ENCODE data around the gene TRMT1.

Gene TRMT1

GRCh38 chr19:13102416-13102665 is 14.2 kb downstream of the TRMT1 start:
- DNase-seq (ENCODE audit: low spot score), result no peak

GRCh38 chr19:13101590-13102415 is 14.7 kb downstream of the TRMT1 start:
- DNase-seq (ENCODE audit: low spot score), result no peak

- DNase-seq (ENCODE audit: low spot score), result no peak
Measured at GRCh38 chr19:13100841-13101589, 15.5 kb downstream of the TRMT1 start.

GRCh38 chr19:13100031-13100588 is 16.4 kb downstream of the TRMT1 start:
- no peak for DNase-seq (ENCODE audit: low spot score)

DNA sequence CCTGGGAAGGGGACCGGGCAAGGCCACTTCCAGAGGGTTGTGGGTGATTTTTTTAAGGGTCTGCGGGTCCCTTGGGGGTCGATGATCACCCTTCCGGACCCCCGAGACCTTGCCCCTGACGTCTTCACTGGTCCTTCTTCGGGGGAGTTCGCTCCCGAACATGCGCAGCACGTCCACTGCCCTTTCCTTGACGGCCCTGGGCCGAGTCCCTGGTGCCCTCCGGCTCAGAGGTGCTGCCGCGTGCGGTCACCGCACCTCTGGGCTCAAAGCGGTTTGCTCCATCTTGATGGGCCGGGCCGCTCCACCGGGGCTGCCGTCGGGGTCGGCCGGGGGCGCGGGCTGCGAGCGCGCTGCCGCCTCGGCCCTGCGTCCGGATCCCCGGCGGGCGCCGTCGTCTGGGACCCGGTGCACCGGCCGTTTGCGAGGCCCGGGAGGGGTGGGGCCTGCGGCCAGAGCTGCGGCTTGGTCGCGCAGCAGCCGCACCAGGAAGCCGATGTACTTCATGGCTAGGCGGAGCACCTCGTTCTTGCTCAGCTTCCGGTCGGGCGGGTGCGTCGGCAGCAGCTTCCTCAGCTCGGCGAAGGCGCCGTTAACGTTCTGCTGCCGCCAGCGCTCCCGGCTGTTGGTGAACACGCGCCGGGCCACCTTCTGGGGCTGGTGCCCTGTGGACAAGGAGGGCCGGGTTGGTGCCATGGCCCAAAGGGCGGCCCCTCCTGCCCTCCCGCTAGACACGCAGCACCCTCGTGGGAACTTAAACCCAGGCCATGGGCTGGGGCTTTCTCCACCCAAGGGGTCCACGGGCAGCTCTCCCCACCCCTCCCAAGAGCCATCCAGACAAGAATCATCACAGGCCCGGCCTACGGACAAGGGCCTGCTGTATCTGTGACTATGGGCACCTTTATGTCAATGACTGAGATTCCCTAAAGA is 17.2 kb downstream of the TRMT1 start:
- DNase-seq (ENCODE audit: low spot score), result no peak

DNA sequence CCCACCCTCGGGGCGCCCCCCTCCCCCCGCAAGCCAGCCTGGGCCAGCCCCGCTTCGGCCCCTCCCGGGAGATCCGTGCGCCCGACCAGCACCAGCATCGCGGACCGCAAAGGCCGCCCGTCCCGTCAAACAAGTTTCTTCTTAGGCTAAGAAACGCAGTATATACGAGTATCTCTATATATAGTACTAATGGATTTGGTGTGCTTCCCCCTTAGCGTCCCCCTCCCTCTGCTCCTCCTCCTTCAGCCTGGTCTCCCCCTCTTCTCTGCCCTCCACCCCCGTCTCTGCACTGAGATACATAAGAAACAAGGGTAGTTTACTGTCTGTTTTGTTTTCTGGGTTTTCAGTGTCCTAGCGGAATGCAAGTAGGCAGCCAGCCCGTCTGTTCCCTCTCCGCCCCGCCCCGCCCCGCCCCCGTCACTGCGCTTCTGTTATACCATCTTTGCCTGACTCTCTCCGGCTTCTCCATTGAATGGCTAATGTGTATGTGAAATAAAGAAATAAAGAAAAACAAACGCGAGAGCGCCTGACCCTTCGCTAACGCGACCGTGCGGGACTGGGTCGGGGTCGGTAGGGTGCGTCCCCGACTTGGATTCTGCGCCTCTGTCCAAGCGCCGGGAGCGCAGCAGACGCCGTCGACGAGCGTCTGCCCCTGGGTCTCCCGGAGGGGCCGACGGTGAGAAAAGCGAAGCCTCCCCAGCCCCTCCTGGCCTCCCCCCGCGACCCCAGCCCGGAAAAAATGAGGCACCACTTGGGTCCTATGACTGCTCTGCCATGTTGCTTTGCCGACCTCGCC is 18.1 kb downstream of the TRMT1 start:
- no peak for DNase-seq (ENCODE audit: low spot score)

- no peak for DNase-seq (ENCODE audit: low spot score)
Measured at GRCh38 chr19:13097463-13098258, 18.9 kb downstream of the TRMT1 start.

DNA sequence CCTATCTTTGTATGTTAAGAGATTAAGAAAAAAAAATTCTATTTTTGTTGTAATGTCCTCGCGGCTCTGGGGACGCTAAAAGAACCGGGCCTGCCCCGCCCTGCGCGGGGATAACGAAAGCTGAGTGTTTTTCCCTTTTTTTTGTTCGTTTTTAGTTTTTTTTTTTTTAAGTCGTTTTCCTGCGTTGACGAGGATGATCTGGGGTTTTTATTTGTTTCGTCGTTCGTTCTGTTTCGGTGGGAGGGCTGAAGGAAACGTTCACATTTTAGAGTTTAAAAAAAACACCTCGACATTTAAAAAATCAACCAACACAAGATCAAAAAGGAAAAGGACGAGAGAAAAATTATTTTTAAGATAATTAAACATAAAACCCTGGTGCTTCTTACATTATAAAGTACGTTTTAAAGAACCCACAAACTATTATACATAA is 19.5 kb downstream of the TRMT1 start:
- DNase-seq (ENCODE audit: low spot score), result no peak

- DNase-seq (ENCODE audit: low spot score), result peak; percentile 45
Measured at GRCh38 chr19:13095934-13096927, 20.3 kb downstream of the TRMT1 start.

DNA sequence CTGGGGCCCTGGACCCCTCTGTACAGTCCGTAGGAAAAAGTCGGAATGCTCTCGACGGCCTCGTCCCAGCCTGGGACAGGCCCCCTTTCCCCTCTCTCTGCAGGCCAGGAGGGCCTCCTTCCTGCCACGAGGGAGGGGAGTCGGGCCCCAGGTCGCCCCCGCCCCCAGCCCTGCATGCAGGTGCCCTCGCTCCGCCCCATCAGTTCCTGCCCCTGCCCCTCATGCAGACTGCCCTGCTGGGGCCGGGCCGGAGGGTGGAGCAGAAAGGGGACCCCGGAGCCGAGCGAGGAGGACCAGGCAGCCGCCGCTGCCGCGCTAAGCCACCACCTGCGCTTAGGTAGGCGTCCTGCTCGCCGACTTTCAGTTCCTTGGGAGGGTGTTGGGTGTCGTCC is 21.2 kb downstream of the TRMT1 start:
- peak; percentile 59 for DNase-seq (ENCODE audit: low spot score)

DNA sequence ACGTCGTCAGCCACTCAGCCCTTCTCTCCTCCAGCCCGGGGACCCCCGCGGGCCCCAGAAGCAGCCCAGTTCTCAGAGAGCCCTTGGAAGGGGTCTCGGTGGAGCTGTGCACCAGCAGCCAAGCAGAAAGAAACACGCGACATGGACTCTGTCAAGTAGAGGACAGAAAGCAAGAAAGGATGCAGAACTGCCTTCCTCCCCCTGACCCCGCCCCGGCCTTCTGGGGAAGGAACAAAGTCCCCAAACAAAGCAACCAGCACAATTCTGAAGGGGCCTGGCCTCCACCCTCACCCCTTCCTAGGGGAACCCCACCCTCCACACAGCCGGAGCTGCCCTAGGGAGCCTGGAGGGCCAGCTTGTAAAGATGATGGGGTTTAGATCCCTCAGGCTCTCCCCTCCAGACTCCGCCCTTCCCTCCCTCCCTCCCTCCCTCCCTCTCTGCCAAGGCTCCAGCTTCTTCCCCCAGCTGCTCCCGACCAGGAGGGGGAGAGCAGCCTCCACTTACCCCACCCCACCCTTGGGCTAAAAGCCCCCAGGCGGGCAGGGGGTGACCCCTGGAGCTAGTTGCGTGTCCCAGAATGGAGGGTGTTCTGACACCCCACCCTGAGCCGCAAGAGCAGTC is 21.7 kb downstream of the TRMT1 start:
- DNase-seq (ENCODE audit: low spot score), result peak; percentile 43

GRCh38 chr19:13094106-13094504 is 22.4 kb downstream of the TRMT1 start:
- DNase-seq (ENCODE audit: low spot score), result no peak

DNA sequence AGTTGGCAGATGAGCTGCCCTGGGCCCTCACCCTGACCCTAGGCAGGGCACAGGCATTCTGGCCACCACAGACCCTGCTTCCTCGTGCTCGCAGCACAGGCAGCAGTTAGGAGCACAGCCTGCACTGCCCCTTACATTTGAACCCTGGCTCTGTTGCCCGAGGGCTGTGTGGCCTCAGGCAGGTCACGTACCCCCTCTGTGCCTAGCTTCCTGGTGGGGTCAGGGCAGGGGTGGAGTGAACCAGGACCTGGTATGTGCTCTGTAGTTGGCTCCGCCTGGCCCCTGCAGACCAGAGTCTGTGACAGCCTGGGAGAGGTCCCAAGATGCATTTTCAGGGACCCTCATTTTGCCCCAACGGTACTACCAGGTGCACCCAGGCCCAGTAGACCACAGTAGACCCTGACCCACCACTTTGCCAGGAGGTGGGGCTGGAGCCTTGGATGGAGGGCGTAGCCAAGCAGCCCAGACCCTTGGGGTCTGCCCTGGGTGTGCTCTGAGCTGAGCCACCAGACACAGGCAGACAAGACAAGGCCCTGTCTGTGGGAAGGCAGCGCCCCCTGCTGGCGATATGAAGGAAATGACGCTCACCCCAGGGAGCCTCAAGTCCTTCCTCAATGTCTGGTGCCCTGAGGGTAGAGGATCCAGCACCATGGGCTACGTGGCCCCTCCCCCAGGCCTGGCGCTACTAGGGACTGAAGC is 23.0 kb downstream of the TRMT1 start:
- peak; percentile 93 for DNase-seq (ENCODE audit: low spot score)

DNA sequence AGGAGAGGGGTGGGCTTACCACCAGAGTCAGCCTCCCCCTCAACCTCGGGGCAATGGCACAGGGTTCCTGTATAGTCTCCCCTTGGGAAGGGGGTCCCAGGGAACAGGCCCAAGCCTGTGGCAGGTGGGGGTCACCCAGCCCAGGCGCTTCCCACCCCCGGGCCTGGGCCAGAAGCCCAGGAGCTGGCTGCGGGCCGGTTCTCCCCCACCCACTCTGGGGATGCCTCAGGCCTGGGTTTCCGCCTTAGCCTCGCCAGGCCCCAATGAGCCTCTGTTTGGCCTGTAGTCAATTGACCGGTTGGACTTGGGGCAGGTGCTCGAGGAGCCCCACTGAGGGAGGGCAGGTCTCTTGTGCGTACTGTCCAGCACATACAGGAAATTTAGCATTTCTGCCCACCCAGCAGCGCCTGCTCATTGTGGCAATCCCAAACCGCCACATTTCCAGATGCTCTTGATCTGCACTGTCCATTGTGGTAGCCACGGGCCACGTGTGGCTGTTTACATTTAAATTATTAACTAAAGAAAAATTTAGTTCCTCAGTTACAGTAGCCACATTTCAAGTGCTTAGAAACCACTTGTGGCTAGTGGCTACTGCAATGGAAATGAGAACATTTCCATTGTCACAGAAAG is 23.8 kb downstream of the TRMT1 start:
- DNase-seq (ENCODE audit: low spot score), result no peak

DNA sequence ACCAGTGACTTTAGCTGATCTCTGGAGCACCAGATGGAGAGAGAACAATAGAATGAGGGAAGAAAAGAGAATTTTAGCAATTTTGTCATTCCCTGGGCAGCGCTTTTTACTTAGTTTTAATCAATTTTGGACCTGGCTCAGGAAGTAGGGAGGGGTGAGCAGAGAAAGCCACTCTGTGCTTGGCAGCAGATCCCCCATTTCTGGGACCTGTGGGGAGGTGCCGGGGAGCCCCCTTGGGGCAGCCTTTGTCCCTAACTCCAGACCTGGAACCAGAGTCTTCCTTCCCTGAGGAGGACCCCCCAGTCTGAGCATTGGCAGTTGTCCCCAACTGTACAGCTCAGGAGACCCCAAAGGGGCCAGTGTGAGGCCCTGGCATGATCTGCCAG is 24.4 kb downstream of the TRMT1 start:
- no peak for DNase-seq (ENCODE audit: low spot score)

GRCh38 chr19:13091400-13092157 is 25.0 kb downstream of the TRMT1 start:
- no peak for DNase-seq (ENCODE audit: low spot score)

Measured in cerebellar cortex (tissue), 1 donor.